ENCODE data around the gene PLEKHG4B.
A peak's percentile ranks its signal among the peaks of the same experiment; 100 is the strongest.
"Not testable (repeated sequence)": the region's sequence is repeated elsewhere in the genome, so short reads cannot be mapped to it uniquely, and the experiment has no call there.

Gene PLEKHG4B

GRCh38 chr5:157801-158200 lies 65.8 kb downstream of the PLEKHG4B start:
- DNase-seq: peak; percentile 32

- DNase-seq: no peak
Measured at GRCh38 chr5:158807-159447, 67.0 kb downstream of the PLEKHG4B start.

GRCh38 chr5:159448-160172 lies 67.6 kb downstream of the PLEKHG4B start:
- no peak for DNase-seq

GRCh38 chr5:160173-160510 lies 68.2 kb downstream of the PLEKHG4B start:
- DNase-seq: no peak

- no peak for DNase-seq
Measured at GRCh38 chr5:160921-161802, 69.2 kb downstream of the PLEKHG4B start.

DNA sequence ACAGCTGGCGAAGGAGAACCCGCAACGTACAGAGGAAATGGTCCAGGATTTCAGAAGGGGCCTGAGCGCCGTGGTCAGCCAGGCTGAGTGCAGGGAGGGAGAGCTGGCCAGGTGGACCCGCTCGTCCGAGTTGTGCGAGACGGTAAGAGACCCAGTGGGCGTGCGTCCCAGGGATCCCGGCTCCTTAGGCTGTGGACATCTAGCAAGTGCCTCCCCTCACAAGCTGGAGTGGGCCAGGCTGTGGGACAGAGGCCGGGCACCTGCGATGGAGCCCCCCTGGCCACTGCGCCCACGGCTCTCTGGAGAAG lies 69.8 kb downstream of the PLEKHG4B start:
- no peak for DNase-seq

DNA sequence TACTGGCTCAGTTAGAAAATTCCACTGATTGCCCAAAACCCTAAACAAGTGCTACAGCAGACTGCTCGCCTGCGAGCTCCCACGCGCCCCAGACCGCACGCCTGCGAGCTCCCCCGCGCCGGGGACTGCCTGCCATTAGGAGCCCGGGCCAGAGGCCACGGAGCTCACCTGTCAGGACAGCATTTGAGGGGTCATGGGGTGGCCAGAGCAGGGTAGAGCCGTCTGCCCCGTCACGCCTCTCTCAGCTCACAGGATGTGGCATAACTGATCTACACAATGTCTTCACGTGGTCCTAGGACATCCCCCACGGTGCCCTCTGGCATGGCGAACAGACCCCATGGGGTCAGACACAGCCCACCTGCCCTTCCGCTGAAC lies 70.2 kb downstream of the PLEKHG4B start:
- no peak for DNase-seq

GRCh38 chr5:162565-163337 lies 70.8 kb downstream of the PLEKHG4B start:
- DNase-seq: no peak

- DNase-seq: no peak
Measured at GRCh38 chr5:163338-163620, 71.3 kb downstream of the PLEKHG4B start.

DNA sequence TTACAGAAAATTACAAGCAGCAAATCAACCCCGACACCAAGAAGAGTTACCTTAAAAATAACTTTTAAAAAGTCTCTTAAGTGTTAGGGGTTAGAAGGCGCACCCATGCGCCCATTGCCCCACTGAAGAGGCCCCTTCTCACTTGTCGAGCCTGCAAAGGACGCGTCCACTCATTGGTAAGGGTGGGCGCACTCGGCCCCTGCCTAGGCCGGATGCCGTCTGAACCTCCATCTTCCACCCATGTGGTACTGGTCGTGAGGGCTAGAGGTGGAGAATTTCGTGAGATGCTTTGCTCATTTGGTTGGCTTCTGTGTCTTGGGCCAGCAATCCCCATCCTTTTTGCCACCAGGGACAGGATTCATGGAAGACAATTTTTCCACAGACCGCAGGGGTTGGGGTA lies 71.9 kb downstream of the PLEKHG4B start:
- no peak for DNase-seq

DNA sequence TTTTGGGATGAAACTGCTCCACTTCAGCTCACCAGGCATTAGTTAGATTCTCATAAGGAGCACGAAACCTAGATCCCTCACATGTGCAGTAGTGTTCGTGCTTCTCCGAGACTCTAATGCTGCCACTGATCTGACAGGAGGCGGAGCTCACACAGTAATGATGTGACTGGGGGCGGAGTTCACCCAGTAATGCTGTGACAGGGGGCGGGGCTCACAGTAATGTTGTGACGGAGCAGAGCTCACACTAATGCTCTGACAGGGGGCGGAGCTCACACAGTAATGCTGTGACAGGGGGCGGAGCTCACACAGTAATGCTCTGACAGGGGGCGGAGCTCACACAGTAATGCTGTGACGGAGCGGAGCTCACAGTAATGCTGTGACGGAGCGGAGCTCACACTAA lies 72.3 kb downstream of the PLEKHG4B start:
- DNase-seq: no peak

GRCh38 chr5:164783-165182 lies 72.8 kb downstream of the PLEKHG4B start:
- not testable (repeated sequence) for DNase-seq

DNA sequence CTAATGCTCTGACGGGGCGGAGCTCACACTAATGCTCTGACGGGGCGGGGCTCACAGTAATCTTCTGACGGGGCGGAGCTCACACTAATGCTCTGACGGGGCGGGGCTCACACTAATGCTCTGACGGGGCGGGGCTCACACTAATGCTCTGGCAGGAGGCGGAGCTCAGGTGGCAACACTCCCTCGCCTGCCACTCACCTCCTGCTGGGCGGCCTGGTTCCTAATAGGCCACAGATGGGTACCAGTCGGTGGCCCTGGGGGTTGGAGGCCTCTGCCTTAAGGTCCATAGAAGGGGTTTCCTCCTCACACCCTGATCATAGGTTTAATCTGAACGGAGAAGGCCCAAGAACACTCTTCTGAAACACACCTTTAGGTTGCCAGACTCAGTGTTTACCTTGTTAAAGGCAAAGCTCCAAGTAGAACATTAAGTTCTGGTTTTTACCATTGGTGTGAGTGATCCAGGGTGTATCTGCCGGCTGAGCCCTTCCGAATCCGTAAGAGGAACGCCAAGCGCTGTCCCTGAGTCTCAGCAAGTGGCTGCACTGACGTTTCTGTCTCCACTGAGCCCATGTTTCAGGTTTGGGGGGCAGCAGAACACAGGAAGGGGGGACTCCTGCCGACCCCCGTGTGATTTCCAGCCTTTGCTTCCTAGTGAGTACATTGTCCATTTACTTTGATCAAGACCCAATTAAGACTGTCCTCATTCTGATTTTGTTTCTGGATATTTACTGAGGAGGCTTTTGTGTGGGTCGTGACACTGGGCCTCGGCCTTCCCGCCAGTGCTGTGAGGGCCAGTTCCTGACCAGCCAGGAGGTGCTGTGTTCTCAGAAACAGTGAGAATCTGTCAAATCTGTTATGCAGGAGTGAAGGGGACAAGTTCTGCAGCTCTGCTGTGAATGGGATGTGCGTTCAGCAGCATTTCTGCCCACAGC lies 74.7 kb downstream of the PLEKHG4B start:
- no peak for DNase-seq

GRCh38 chr5:167511-167910 lies 75.5 kb downstream of the PLEKHG4B start:
- no peak for DNase-seq

DNA sequence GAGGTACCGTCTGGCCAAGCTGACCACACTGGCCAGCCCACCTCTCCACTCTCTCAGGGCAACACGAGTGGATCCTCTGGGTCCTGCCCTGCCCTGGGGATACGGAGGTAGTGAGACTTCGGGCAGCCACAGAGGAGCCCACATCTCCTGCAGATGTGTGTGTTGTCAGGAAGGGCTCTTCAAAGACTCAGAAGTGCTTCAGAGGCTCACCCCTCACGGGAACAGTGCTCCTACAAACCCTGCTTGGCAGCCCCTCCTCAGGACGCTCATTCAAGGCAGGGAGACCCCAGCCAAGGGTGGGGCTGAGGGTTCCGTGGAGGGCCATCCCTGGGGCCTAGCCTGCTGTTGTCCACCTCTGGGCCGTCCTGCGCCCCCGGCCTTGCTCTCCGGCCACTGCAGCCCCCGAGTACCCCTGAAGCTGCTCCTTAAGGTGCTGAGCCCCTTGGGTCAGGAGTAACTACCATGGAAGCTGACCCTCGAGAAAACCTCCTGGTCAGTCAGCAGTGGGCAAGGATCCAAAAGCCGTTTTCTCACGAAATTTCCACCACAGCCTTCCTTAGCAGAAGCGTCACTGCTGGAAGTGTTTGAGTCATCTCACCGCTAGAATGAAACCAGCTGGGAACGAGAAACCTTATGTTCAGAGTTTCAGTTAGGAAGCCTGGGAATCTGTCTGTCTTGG lies 76.2 kb downstream of the PLEKHG4B start:
- DNase-seq: no peak

DNA sequence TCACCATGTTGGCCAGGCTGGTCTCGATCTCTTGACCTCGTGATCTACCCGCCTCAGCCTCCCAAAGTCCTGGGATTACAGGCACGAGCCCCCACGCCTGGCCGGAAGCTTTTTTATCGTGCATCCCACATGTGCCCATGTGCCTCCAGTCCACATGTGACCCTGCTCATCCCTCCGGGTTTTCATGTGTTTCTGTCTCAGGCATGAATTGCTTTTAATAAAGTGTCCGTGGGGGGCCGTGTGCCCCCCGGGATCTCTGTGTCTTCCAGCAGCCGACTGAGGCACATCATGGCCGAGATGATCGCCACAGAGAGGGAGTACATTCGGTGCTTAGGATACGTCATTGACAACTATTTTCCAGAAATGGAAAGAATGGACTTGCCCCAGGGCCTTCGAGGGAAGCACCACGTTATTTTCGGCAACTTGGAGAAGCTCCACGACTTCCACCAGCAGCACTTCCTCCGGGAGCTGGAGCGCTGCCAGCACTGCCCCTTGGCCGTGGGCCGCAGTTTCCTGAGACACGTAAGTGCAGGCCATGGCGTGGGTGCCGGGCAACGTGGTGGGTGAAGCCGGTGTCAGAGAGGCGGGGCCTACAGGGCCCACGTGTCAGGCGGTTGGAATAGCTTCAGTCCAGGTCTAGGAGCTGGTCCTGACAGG lies 77.2 kb downstream of the PLEKHG4B start:
- no peak for DNase-seq

- DNase-seq: no peak
Measured at GRCh38 chr5:169728-170094, 77.7 kb downstream of the PLEKHG4B start.

GRCh38 chr5:170971-171800 lies 79.2 kb downstream of the PLEKHG4B start:
- no peak for DNase-seq

DNA sequence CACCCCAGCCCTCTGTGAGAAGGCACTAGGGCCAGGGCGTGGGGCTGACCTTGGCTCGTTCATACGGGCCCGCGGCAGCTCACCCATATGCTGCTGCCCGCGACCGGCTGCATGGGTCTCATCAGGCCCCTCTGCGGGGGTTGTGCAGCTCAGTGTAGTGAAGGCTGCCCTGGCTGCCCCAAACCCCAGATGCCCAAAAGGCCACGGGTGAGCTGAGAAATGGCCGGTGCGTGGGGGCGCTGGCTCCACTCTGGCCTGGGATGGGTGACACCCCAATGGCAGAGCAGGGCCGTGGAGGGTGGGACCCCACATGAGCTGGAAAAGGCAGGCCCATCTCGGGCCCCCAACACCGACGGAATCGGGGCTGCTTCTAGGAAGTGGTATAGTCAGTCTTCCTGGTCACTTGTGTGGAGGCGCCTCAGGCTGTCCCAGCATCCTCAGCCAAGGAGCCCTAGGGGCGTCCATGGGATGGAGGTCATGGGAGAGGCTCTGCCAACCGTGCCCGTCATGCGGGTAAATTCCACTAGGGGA lies 79.9 kb downstream of the PLEKHG4B start:
- no peak for DNase-seq

- no peak for DNase-seq
Measured at GRCh38 chr5:172421-172820, 80.5 kb downstream of the PLEKHG4B start.

All from activated CD8-positive, alpha-beta memory T cell treated with anti-CD3 and anti-CD28 coated beads for 24 hours (primary cell).